Measurements from ENCODE around the gene MFAP5. TPM values are rescaled to one million over a fixed set of nuclear protein-coding genes. Genes with fewer than 3 reads are reported as not detected.
A peak's percentile ranks its signal among the peaks of the same experiment; 100 is the strongest.

Gene MFAP5
- total RNA-seq, 3 donors from 2014 or later (not counting 1 experiment from before 2014, with no cell fraction given) = not detected

DNA sequence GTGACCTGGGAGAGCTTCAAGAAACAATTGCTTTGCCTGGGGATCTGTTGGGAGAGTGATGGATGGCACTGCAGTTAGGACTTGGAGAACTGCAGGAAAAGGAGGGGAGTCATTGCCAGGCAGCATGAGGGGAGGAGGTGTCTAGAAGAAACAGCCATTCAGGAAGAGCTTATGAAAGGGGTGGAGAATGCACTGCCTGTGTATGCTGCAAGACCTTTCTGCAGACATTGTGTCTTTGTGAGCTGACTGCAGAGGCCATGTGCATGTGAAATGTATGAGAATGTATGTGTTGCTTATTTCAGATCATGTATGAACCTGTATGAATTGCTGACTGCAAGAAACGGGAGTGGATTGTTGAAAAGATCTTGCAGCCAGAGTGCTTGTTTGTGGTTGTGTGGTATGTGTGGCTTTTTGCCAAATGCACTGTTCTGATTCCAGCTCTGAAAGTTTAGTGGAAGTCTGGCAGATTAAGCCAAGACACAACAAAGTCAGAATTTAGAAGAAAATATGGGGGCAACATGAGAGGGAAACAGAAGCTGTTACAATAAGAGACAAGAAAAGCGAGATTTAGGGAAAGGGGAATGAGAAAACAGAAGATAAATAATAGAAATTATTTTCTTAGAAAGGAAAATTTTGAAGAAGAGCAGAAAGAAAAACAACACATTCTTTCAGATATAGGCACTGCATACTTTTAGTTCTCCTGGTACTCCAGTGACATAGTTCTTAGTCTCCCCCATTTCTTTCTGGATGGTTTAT lies 25.4 kb upstream of the MFAP5 start:
- TF ChIP-seq, protein P1, sequence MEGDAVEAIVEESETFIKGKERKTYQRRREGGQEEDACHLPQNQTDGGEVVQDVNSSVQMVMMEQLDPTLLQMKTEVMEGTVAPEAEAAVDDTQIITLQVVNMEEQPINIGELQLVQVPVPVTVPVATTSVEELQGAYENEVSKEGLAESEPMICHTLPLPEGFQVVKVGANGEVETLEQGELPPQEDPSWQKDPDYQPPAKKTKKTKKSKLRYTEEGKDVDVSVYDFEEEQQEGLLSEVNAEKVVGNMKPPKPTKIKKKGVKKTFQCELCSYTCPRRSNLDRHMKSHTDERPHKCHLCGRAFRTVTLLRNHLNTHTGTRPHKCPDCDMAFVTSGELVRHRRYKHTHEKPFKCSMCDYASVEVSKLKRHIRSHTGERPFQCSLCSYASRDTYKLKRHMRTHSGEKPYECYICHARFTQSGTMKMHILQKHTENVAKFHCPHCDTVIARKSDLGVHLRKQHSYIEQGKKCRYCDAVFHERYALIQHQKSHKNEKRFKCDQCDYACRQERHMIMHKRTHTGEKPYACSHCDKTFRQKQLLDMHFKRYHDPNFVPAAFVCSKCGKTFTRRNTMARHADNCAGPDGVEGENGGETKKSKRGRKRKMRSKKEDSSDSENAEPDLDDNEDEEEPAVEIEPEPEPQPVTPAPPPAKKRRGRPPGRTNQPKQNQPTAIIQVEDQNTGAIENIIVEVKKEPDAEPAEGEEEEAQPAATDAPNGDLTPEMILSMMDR (IDR thresholded peaks at IDR 0.05) = no peak
- no peak overlapping the region for H3K4me3 ChIP-seq (ENCODE audit: low read length)
- Mint-ChIP-seq H3K9me3 (no peaks in the 10 kb centered on the region), H3K4me3 (no peak overlapping the region), H3K27ac (no peak overlapping the region), H3K27me3 (ENCODE audit: low read depth in 2 of 2) (peaks cover 7% of the 10 kb centered on the region in 2 donors), H3K4me1 (no peaks in the 10 kb centered on the region), H3K36me3 (no peaks in the 10 kb centered on the region)
- H3K36me3 ChIP-seq (ENCODE audit: control insufficient read depth, insufficient read depth, low read length) = no peaks in the 10 kb centered on the region
- intact Hi-C loops (cut with micrococcal nuclease) = no loop called here
- H3K4me1 ChIP-seq (ENCODE audit: control insufficient read depth, insufficient read depth, low read length) = no peaks in the 10 kb centered on the region
- H3K27ac ChIP-seq (ENCODE audit: low read length) = no peak overlapping the region
- H3K9me3 ChIP-seq (ENCODE audit: control insufficient read depth, insufficient read depth, low read length) = no peaks in the 10 kb centered on the region
- H3K27me3 ChIP-seq (ENCODE audit: control insufficient read depth, insufficient read depth, low read length) = peaks cover 6% of the 10 kb centered on the region
- DNase-seq (peak in 1 of 2 donors; percentile 33), ATAC-seq (no peak)
- WGBS (ENCODE audit: insufficient coverage) = 24% methylated on average over 2 of the region's 2 CpGs

DNA sequence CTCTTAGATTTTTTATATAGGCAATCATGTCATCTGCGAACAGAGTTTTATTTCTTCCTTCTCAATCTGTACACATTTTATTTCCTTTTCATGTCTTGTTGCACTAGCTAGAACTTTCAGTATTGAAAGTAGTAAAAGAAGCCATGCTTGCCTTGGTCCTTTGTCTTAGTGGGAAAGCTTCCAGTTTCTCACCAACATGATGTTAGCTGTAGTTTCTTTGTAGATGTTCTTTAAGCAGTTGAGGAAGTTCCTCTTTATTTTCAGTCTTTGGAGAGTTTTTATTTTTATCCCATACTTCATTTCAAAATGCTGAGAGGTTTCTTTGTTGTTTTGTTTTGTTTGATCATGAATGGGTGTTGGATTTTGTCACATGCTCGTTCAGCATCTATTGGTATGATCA lies 22.4 kb upstream of the MFAP5 start:
- Mint-ChIP-seq H3K4me1 (peaks cover 0 to 7% of the 10 kb centered on the region in 2 donors), H3K27ac (no peak overlapping the region), H3K9me3 (no peaks in the 10 kb centered on the region), H3K27me3 (ENCODE audit: low read depth in 2 of 2) (peaks cover 5 to 7% of the 10 kb centered on the region in 2 donors), H3K4me3 (no peak overlapping the region), H3K36me3 (no peaks in the 10 kb centered on the region)
- ATAC-seq (no peak), DNase-seq (no peak)
- H3K4me1 ChIP-seq (ENCODE audit: control insufficient read depth, insufficient read depth, low read length) = no peaks in the 10 kb centered on the region
- no peak overlapping the region for H3K4me3 ChIP-seq (ENCODE audit: low read length)
- intact Hi-C loops (cut with micrococcal nuclease) = no loop called here
- TF ChIP-seq, protein P1 (IDR thresholded peaks at IDR 0.05) = no peak
- no peak overlapping the region for H3K27ac ChIP-seq (ENCODE audit: low read length)
- peaks cover 4% of the 10 kb centered on the region for H3K27me3 ChIP-seq (ENCODE audit: control insufficient read depth, insufficient read depth, low read length)
- 60% methylated on average over 1 of the region's 2 CpGs for WGBS (ENCODE audit: insufficient coverage)
- no peaks in the 10 kb centered on the region for H3K9me3 ChIP-seq (ENCODE audit: control insufficient read depth, insufficient read depth, low read length)
- no peaks in the 10 kb centered on the region for H3K36me3 ChIP-seq (ENCODE audit: control insufficient read depth, insufficient read depth, low read length)

DNA sequence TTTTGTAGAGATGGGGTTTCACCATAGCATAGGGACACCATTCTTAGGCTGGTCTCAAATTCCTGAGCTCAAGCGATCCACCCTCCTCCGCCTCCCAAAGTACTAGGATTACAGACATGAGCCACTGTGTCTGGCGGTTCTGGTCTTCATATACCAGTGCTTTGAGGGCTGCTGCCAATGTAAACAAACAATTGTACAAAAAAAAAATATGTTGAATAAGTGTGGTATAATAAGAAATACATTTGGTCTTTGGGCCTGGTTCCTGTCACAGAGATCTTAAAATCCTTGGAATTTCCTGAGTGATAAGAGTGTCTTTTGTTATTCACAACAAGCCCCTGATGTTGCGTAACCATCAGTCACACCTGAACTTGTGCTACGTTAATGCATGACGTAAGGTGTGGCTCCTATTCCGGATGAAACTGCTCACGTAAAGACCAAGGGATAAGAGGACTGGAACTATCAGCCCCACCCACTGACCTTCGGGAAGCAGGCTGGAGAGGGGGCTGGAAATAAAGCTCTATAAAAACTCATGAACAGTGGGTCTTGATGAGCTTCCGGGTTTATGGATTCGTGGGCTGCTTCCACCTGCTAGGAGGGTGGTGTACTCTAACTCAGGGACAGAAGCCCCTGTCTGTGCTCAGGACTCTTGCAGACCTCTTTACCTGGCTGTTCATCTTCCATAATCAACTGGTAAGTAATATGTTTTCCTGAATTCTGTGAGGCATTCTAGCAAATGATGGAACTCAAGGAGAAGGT lies 18.7 kb upstream of the MFAP5 start:
- Histone ChIP-seq H3K9me3 (ENCODE audit: control insufficient read depth, insufficient read depth, low read length) (no peaks in the 10 kb centered on the region), H3K36me3 (ENCODE audit: control insufficient read depth, insufficient read depth, low read length) (no peaks in the 10 kb centered on the region), H3K27ac (ENCODE audit: low read length) (no peak overlapping the region), H3K4me1 (ENCODE audit: control insufficient read depth, insufficient read depth, low read length) (no peaks in the 10 kb centered on the region), H3K4me3 (ENCODE audit: low read length) (no peak overlapping the region), H3K27me3 (ENCODE audit: control insufficient read depth, insufficient read depth, low read length) (no peaks in the 10 kb centered on the region)
- intact Hi-C loops (cut with micrococcal nuclease) = no loop called here
- ATAC-seq (no peak), DNase-seq (no peak)
- WGBS (ENCODE audit: insufficient coverage) = 90% methylated on average over 11 of the region's 11 CpGs
- Mint-ChIP-seq H3K9me3 (no peaks in the 10 kb centered on the region), H3K4me3 (no peak overlapping the region), H3K4me1 (peaks cover 0 to 7% of the 10 kb centered on the region in 2 donors), H3K27ac (no peak overlapping the region), H3K36me3 (no peaks in the 10 kb centered on the region), H3K27me3 (ENCODE audit: low read depth in 2 of 2) (peaks cover 0 to 3% of the 10 kb centered on the region in 2 donors)
- TF ChIP-seq, protein P1 (IDR thresholded peaks at IDR 0.05) = no peak
